IPS-18a (cell line): ENCODE results near the gene RGR.

Experiments used
- H3K27ac ChIP-seq: one replicate; pipeline ENCODE4 v1.5.1; 2013; ENCODE audit warnings: low read length
- H3K27me3 ChIP-seq: one replicate; pipeline ENCODE4 v1.6.1; 2013; ENCODE audit warnings: mild to moderate bottlenecking, low read length; ENCODE audit not compliant: control insufficient read depth, insufficient read depth
- H3K36me3 ChIP-seq: one replicate; pipeline ENCODE4 v1.6.1; 2013; ENCODE audit warnings: low read depth, low read length; ENCODE audit not compliant: control insufficient read depth
- H3K4me1 ChIP-seq: one replicate; pipeline ENCODE4 v1.6.1; 2013; ENCODE audit warnings: low read depth, low read length; ENCODE audit not compliant: control insufficient read depth
- H3K4me3 ChIP-seq: one replicate; pipeline ENCODE4 v1.5.1; 2013; ENCODE audit warnings: low read length
- H3K9ac ChIP-seq: one replicate; pipeline ENCODE4 v1.6.1; 2013; ENCODE audit warnings: mild to moderate bottlenecking, low read length, moderate library complexity
- H3K9me3 ChIP-seq: one replicate; pipeline ENCODE4 v1.6.1; 2013; ENCODE audit warnings: low read depth, low read length; ENCODE audit not compliant: control insufficient read depth

Gene RGR

GRCh38 chr10:84244651-84245270 is at the start of gene RGR:
RGR (plus strand) TSS chr10:84245053; CDS start chr10:84245091, 38 bp downstream.
- no peak within 1 kb of the TSS for H3K4me3 ChIP-seq
- H3K27ac ChIP-seq, result no peak within 1 kb of the TSS
- H3K36me3 ChIP-seq, result no peaks in the 10 kb centered on the region
- no peaks in the 10 kb centered on the region for H3K4me1 ChIP-seq
- H3K9ac ChIP-seq, result no peak within 1 kb of the TSS
- no peaks in the 10 kb centered on the region for H3K9me3 ChIP-seq
- H3K27me3 ChIP-seq, result no peaks in the 10 kb centered on the region

- Histone ChIP-seq H3K36me3 (no peaks in the 10 kb centered on the region), H3K4me3 (no peak overlapping the region), H3K9ac (no peak overlapping the region), H3K9me3 (no peaks in the 10 kb centered on the region), H3K27ac (no peak overlapping the region), H3K4me1 (no peaks in the 10 kb centered on the region), H3K27me3 (peaks cover 41% of the 10 kb centered on the region)
Measured at GRCh38 chr10:84196083-84196482, 48.8 kb upstream of the RGR start.

- Histone ChIP-seq H3K9ac (no peak overlapping the region), H3K4me3 (no peak overlapping the region), H3K27me3 (peaks cover 41% of the 10 kb centered on the region), H3K9me3 (no peaks in the 10 kb centered on the region), H3K36me3 (no peaks in the 10 kb centered on the region), H3K4me1 (no peaks in the 10 kb centered on the region), H3K27ac (no peak overlapping the region)
Measured at GRCh38 chr10:84196941-84197340, 47.9 kb upstream of the RGR start.

GRCh38 chr10:84197643-84198042 is 47.2 kb upstream of the RGR start:
- Histone ChIP-seq H3K4me1 (no peaks in the 10 kb centered on the region), H3K27ac (no peak overlapping the region), H3K4me3 (no peak overlapping the region), H3K9me3 (no peaks in the 10 kb centered on the region), H3K27me3 (peaks cover 39% of the 10 kb centered on the region), H3K9ac (no peak overlapping the region), H3K36me3 (no peaks in the 10 kb centered on the region)

GRCh38 chr10:84198206-84198915 is 46.5 kb upstream of the RGR start:
- H3K27ac ChIP-seq, result no peak overlapping the region
- no peaks in the 10 kb centered on the region for H3K4me1 ChIP-seq
- no peaks in the 10 kb centered on the region for H3K9me3 ChIP-seq
- H3K4me3 ChIP-seq, result no peak overlapping the region
- no peaks in the 10 kb centered on the region for H3K36me3 ChIP-seq
- peaks cover 32% of the 10 kb centered on the region for H3K27me3 ChIP-seq
- H3K9ac ChIP-seq, result no peak overlapping the region

- Histone ChIP-seq H3K27me3 (peaks cover 10% of the 10 kb centered on the region), H3K9ac (no peak overlapping the region), H3K27ac (no peak overlapping the region)
Measured at GRCh38 chr10:84200537-84201243, 44.2 kb upstream of the RGR start.

GRCh38 chr10:84201244-84201606 is 43.6 kb upstream of the RGR start:
- Histone ChIP-seq H3K27ac (no peak overlapping the region), H3K9ac (no peak overlapping the region), H3K9me3 (no peaks in the 10 kb centered on the region), H3K27me3 (peaks cover 5% of the 10 kb centered on the region), H3K36me3 (no peaks in the 10 kb centered on the region), H3K4me3 (no peak overlapping the region), H3K4me1 (no peaks in the 10 kb centered on the region)

More at GRCh38 chr10:84200537-84201243, 44.2 kb upstream of the RGR start:
- Histone ChIP-seq H3K4me3 (no peak overlapping the region), H3K36me3 (no peaks in the 10 kb centered on the region), H3K4me1 (no peaks in the 10 kb centered on the region), H3K9me3 (no peaks in the 10 kb centered on the region)

- Histone ChIP-seq H3K27ac (no peak overlapping the region), H3K4me3 (no peak overlapping the region), H3K27me3 (peaks cover under 1% of the 10 kb centered on the region), H3K36me3 (no peaks in the 10 kb centered on the region), H3K9me3 (no peaks in the 10 kb centered on the region), H3K9ac (no peak overlapping the region), H3K4me1 (no peaks in the 10 kb centered on the region)
Measured at GRCh38 chr10:84201682-84202081, 43.2 kb upstream of the RGR start.

- no peaks in the 10 kb centered on the region for H3K4me1 ChIP-seq
- H3K9ac ChIP-seq, result no peak overlapping the region
- no peak overlapping the region for H3K4me3 ChIP-seq
- no peaks in the 10 kb centered on the region for H3K36me3 ChIP-seq
- H3K27ac ChIP-seq, result no peak overlapping the region
- H3K27me3 ChIP-seq, result no peaks in the 10 kb centered on the region
- no peaks in the 10 kb centered on the region for H3K9me3 ChIP-seq
Measured at GRCh38 chr10:84202349-84202748, 42.5 kb upstream of the RGR start.

- no peaks in the 10 kb centered on the region for H3K4me1 ChIP-seq
- H3K9ac ChIP-seq, result no peak overlapping the region
- H3K36me3 ChIP-seq, result no peaks in the 10 kb centered on the region
- no peak overlapping the region for H3K4me3 ChIP-seq
- H3K27me3 ChIP-seq, result no peaks in the 10 kb centered on the region
- H3K9me3 ChIP-seq, result no peaks in the 10 kb centered on the region
- H3K27ac ChIP-seq, result no peak overlapping the region
Measured at GRCh38 chr10:84204122-84204521, 40.7 kb upstream of the RGR start.

- no peaks in the 10 kb centered on the region for H3K27me3 ChIP-seq
- H3K9me3 ChIP-seq, result no peaks in the 10 kb centered on the region
- H3K4me3 ChIP-seq, result no peak overlapping the region
- H3K9ac ChIP-seq, result no peak overlapping the region
- H3K27ac ChIP-seq, result no peak overlapping the region
- H3K36me3 ChIP-seq, result no peaks in the 10 kb centered on the region
- H3K4me1 ChIP-seq, result no peaks in the 10 kb centered on the region
Measured at GRCh38 chr10:84204610-84205009, 40.2 kb upstream of the RGR start.
